ENCODE data around the gene KCNC3. TPM values are rescaled to one million over a fixed set of nuclear protein-coding genes. Genes with fewer than 3 reads are reported as not detected.

Gene KCNC3
- total and polyA plus RNA-seq, 2 donors (not counting 3 experiments of a cell fraction or from before 2014, with no cell fraction given): 0.22 to 0.91 TPM

- POLR2A ChIA-PET: no interaction called here
- Histone ChIP-seq H3K79me2 (ENCODE audit: control insufficient read depth, insufficient read depth, low read length) (no peaks in the 10 kb centered on the region), H3K9me3 (replicated peaks; ENCODE audit: control insufficient read depth, insufficient read depth, low read length) (no peaks in the 10 kb centered on the region), H2AFZ (ENCODE audit: low read depth, low read length) (peak overlapping the region; percentile 76), H3K36me3 (ENCODE audit: control insufficient read depth in 2 of 2, extremely low read depth in 1 of 2, insufficient read depth in 2 of 2, low read length in 2 of 2) (no peaks in the 10 kb centered on the region), H3K9me1 (replicated peaks; ENCODE audit: control insufficient read depth, extremely low read depth, insufficient read depth, low read length) (no peaks in the 10 kb centered on the region), H3K9ac (replicated peaks; ENCODE audit: extremely low read depth, insufficient read depth, low read length) (peak overlapping the region; percentile 65), H3K4me2 (ENCODE audit: insufficient read depth, low read length) (peak overlapping the region; percentile 68), H4K20me1 (replicated peaks; ENCODE audit: control insufficient read depth, extremely low read depth, insufficient read depth, low read length) (no peaks in the 10 kb centered on the region), H3K4me3 (replicated peaks in 1 of 3; ENCODE audit: insufficient read depth in 1 of 3, low read depth in 1 of 3, low read length in 3 of 3) (peak overlapping the region; percentile 20 to 53 (median 42)), H3K4me1 (ENCODE audit: control insufficient read depth, extremely low read depth, insufficient read depth, low read length) (peaks cover 5% of the 10 kb centered on the region), H3K27me3 (ENCODE audit: control insufficient read depth in 2 of 2, insufficient read depth in 2 of 2, low read length in 2 of 2) (no peaks in the 10 kb centered on the region), H3K27ac (ENCODE audit: insufficient read depth, low read depth, low read length) (peak overlapping the region; percentile 19)
- no TSS peak for BruUV-seq (replicated peaks)
- dilution Hi-C loops (cut with MboI; ENCODE audit: extremely low pct_ligation_motif_present, low sequenced_read_pairs): no loop called here
- DNase-seq (ENCODE audit: low read depth, low spot score) (peak; percentile 80), FAIRE-seq (peak; percentile 95)
- intact Hi-C loops (cut with micrococcal nuclease): loop anchor here (1.0 kb wide), 8 partner anchors 12 to 553 kb away; no protein-coding TSS in a partner anchor
- TF ChIP-seq MAX (IDR thresholded peaks at IDR 0.05; ENCODE audit: insufficient read depth, insufficient read length) (peak; percentile 40), CTCF (IDR thresholded peaks at IDR 0.05; ENCODE audit: extremely low read depth in 1 of 2, insufficient read depth in 1 of 2, low read depth in 1 of 2, low read length in 2 of 2) (peak; percentile 71 to 84), POLR2A (IDR thresholded peaks at IDR 0.05; ENCODE audit: low read depth, low read length) (no peak), JUN (IDR thresholded peaks at IDR 0.05; ENCODE audit: borderline replicate concordance, insufficient read depth, insufficient read length, low read depth) (no peak), GATA2 (IDR thresholded peaks at IDR 0.05; ENCODE audit: insufficient read depth, insufficient read length, low read depth, low read length) (no peak)
- CTCF ChIA-PET: interaction anchor here (0.6 to 5.5 kb wide), 38 partner anchors 8 to 555 kb away, joined by 3 to 144 read pairs (median 5); partner anchors contain the start of genes JOSD2, KCNC3 and POLD1
Measured at GRCh38 chr19:50368649-50369570, 39.7 kb upstream of the KCNC3 start.

Data from endothelial cell of umbilical vein (primary cell).